GM23338 (cell line): ENCODE measurements around the gene TRIM51. TPM values are rescaled to one million over a fixed set of nuclear protein-coding genes. Genes with fewer than 3 reads are reported as not detected.
"Not testable (repeated sequence)": the region's sequence is repeated elsewhere in the genome, so short reads cannot be mapped to it uniquely, and the experiment has no call there.

Experiments
- ATAC-seq: fragments of 200-7000 bp; cut with Tn5 transposase; 3 replicates; pipeline ENCODE4 v1.9.1; 2020
- DNase-seq: peaks from one replicate; pipeline ENCODE4 v3.0.0-alpha.2; 2015; ENCODE audit warnings: low spot score
- H2AFZ ChIP-seq: fragments of 200-600 bp; sonication (generic); 2 replicates; pipeline ENCODE4 v1.8.0; 2016; ENCODE audit warnings: antibody characterized with exemption, mild to moderate bottlenecking, moderate library complexity
- H3F3A ChIP-seq: fragments of 200-600 bp; sonication (generic); replicated peaks from 2 replicates; pipeline ENCODE4 v1.8.0; 2017; ENCODE audit warnings: antibody characterized with exemption, mixed run types, low read depth
- H3K27ac ChIP-seq: fragments of 200-600 bp; sonication (generic); 2 replicates; pipeline ENCODE4 v1.6.1; 2016; ENCODE audit warnings: low read depth
- H3K27me3 ChIP-seq: fragments of 200-600 bp; sonication (generic); 2 replicates; pipeline ENCODE4 v1.8.0; 2016; ENCODE audit warnings: mild to moderate bottlenecking, mixed run types, moderate library complexity; ENCODE audit not compliant: insufficient read depth
- H3K36me3 ChIP-seq: fragments of 200-600 bp; sonication (generic); 2 replicates; pipeline ENCODE4 v1.8.0; 2016; ENCODE audit warnings: mild to moderate bottlenecking; ENCODE audit not compliant: insufficient read depth
- H3K4me1 ChIP-seq: fragments of 200-600 bp; sonication (generic); 2 replicates; pipeline ENCODE4 v1.8.0; 2016; ENCODE audit warnings: mild to moderate bottlenecking, moderate library complexity; ENCODE audit not compliant: insufficient read depth
- H3K4me2 ChIP-seq: fragments of 200-600 bp; sonication (generic); 2 replicates; pipeline ENCODE4 v1.7.1; 2017; ENCODE audit warnings: mixed run types
- H3K4me3 ChIP-seq: fragments of 200-600 bp; sonication (generic); 2 replicates; pipeline ENCODE4 v1.6.1; 2016; ENCODE audit warnings: mixed run types
- H3K79me2 ChIP-seq: fragments of 200-600 bp; sonication (generic); replicated peaks from 2 replicates; pipeline ENCODE4 v1.8.0; 2017; ENCODE audit warnings: mild to moderate bottlenecking; ENCODE audit not compliant: insufficient read depth
- H3K9me2 ChIP-seq: fragments of 200-600 bp; sonication (generic); 2 replicates; pipeline ENCODE4 v1.8.0; 2017; ENCODE audit not compliant: insufficient read depth
- H4K20me1 ChIP-seq: fragments of 200-600 bp; sonication (generic); replicated peaks from 2 replicates; pipeline ENCODE4 v1.8.0; 2017; ENCODE audit warnings: mild to moderate bottlenecking; ENCODE audit not compliant: insufficient read depth
- H3K27ac Mint-ChIP-seq: 2 replicates; pipeline ENCODE4 v1.8.0; 2020; ENCODE audit warnings: inconsistent platforms, mild to moderate bottlenecking, moderate library complexity, mixed read lengths
- H3K27me3 Mint-ChIP-seq: 3 replicates; pipeline ENCODE4 v1.8.0; 2022; ENCODE audit warnings: low read depth, mild to moderate bottlenecking, moderate library complexity, mixed read lengths, inconsistent platforms; ENCODE audit not compliant: insufficient read depth, poor library complexity
- H3K36me3 Mint-ChIP-seq: 3 replicates; pipeline ENCODE4 v1.8.0; 2021; ENCODE audit warnings: low read depth, mild to moderate bottlenecking, inconsistent platforms, moderate library complexity, mixed read lengths
- H3K4me1 Mint-ChIP-seq: 3 replicates; pipeline ENCODE4 v1.8.0; 2020; ENCODE audit warnings: mild to moderate bottlenecking, inconsistent platforms, mixed read lengths
- H3K4me3 Mint-ChIP-seq: 3 replicates; pipeline ENCODE4 v1.8.0; 2021; ENCODE audit warnings: moderate library complexity, mild to moderate bottlenecking, inconsistent platforms, mixed read lengths
- H3K9me3 Mint-ChIP-seq: 3 replicates; pipeline ENCODE4 v1.8.0; 2020; ENCODE audit warnings: moderate library complexity, mild to moderate bottlenecking, inconsistent platforms, mixed read lengths
- EZH2 ChIP-seq: fragments of 200-600 bp; sonication (generic); IDR thresholded peaks from one replicate; pipeline ENCODE4 v1.8.0; 2017; ENCODE audit warnings: antibody characterized with exemption, mild to moderate bottlenecking, low read depth; ENCODE audit not compliant: unreplicated experiment
- EZH2phosphoT487 ChIP-seq: fragments of 200-600 bp; sonication (generic); IDR thresholded peaks from one replicate; pipeline ENCODE4 v1.8.1; 2018; ENCODE audit warnings: antibody characterized with exemption; ENCODE audit not compliant: unreplicated experiment
- POLR2AphosphoS5 ChIP-seq: IDR thresholded peaks from 2 replicates; pipeline ENCODE4 v1.6.1; 2016; ENCODE audit warnings: antibody characterized with exemption, low read depth
- REST ChIP-seq: IDR thresholded peaks from one replicate; pipeline ENCODE4 v1.6.1; 2018; ENCODE audit warnings: antibody characterized with exemption; ENCODE audit not compliant: unreplicated experiment
- STAT1 ChIP-seq: IDR thresholded peaks from one replicate; pipeline ENCODE4 v1.6.1; 2016; ENCODE audit warnings: antibody characterized with exemption; ENCODE audit not compliant: unreplicated experiment
- ZNF114 ChIP-seq: fragments of 250-450 bp; sonication (Bioruptor Pico); IDR thresholded peaks from 2 replicates; pipeline ENCODE4 v1.5.0; 2020; ENCODE audit warnings: mild to moderate bottlenecking, moderate library complexity
- ZNF331 ChIP-seq: fragments of 250-450 bp; sonication (Bioruptor Pico); IDR thresholded peaks from 2 replicates; pipeline ENCODE4 v1.5.0; 2020; ENCODE audit warnings: low read depth, mild to moderate bottlenecking, moderate library complexity
- long read RNA-seq: library from polyadenylated mRNA; unstranded; transcript quantifications from one replicate; pipeline ENCODE4 v2.0.0, GENCODE V29; 2020; ENCODE audit not compliant: unreplicated experiment
- polyA plus RNA-seq: library from polyadenylated mRNA; unstranded; fragments of >200 nt; fragmentation: Nextera tagmentation; extraction: Ambion mirVana; gene quantifications from 2 replicates; pipeline ENCODE4 v1.2.1, GENCODE V29; 2016
- total RNA-seq: library from RNA; depleted of rRNA; stranded (reverse); fragments of >200 nt; shearing (Covaris generic); gene quantifications from 2 replicates; pipeline ENCODE4 v1.2.3, GENCODE V29; 2014; rRNA removed

TRIM51 gene
- not detected in 2 replicates for total RNA-seq
- polyA plus RNA-seq: 0.14 and 0.21 TPM in 2 replicates
- long read RNA-seq: 0 reads

DNA sequence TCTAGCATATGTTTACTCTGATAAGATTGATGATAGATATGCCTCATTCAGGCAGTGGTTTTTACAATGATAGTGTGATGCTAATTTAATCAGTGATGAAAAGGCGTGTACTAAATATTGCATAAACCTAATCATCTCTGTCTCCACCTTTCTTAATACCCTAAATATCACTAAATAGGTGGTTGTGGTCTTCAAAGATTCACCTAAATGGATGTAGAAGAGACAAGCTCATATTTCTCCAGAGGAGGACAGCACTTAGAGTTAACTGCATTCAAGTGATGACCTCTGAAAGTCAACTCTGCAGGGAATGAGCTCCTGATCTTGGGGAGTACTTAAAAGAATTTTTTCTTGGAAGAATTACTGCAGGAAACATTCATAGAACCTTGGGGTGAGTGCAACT, at the start of gene TRIM51:
TSS of gene TRIM51 (plus strand) at position 301 of the 400 bp plus-strand sequence. CDS start 2,132 bp downstream, outside the sequence.
- not testable (repeated sequence) for H3K27ac Mint-ChIP-seq, H3F3A ChIP-seq, H3K4me1 Mint-ChIP-seq, H3K27me3 Mint-ChIP-seq, H3K4me3 Mint-ChIP-seq, H3K4me2 ChIP-seq, H3K27me3 ChIP-seq, DNase-seq, H3K27ac ChIP-seq, H4K20me1 ChIP-seq, H3K4me1 ChIP-seq, ATAC-seq, H3K36me3 ChIP-seq, H3K4me3 ChIP-seq, H3K9me2 ChIP-seq, H2AFZ ChIP-seq, H3K79me2 ChIP-seq
- Mint-ChIP-seq H3K36me3 (peaks cover 12% of the 10 kb centered on the region), H3K9me3 (peaks cover 81% of the 10 kb centered on the region)

GRCh38 chr11:55838452-55838851, 44.6 kb upstream of the TRIM51 start, which contains the start of gene OR5D16:
Gene OR5D16, plus strand, starts transcription at chr11:55838752. Its CDS starts 0 bp downstream, at chr11:55838752.
- no peak for ATAC-seq
- no peak within 1 kb of the TSS for H2AFZ ChIP-seq

DNA sequence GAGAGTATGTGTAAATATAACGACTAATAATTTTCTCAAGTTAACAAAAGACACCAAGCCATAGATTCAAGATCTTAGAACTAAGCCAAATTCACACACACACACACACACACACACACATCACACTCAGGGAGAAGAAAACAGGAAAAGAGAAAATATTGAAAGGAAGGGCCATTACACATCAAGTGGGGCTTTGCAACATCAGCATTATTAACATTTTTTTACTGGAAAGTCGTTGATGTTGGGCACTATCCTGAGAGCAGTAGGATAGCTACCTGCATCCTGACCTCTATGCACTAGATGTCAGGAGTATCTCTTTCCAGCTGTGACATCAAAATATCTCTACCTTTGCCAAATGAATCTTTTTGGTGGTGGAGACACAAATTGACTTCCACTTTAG, 35.6 kb upstream of the TRIM51 start:
- no peaks in the 10 kb centered on the region for H3K4me1 Mint-ChIP-seq
- H3K4me3 Mint-ChIP-seq: no peak overlapping the region
- Histone ChIP-seq H3K4me2 (no peak overlapping the region), H3K4me1 (no peaks in the 10 kb centered on the region), H3K27ac (no peak overlapping the region), H3K79me2 (no peaks in the 10 kb centered on the region), H3F3A (no peaks in the 10 kb centered on the region), H3K4me3 (no peak overlapping the region), H3K27me3 (no peaks in the 10 kb centered on the region), H3K9me2 (no peaks in the 10 kb centered on the region), H3K36me3 (no peaks in the 10 kb centered on the region), H4K20me1 (no peaks in the 10 kb centered on the region), H2AFZ (no peak overlapping the region)
- no peak overlapping the region for H3K27ac Mint-ChIP-seq
- H3K9me3 Mint-ChIP-seq: peaks cover 84% of the 10 kb centered on the region
- H3K27me3 Mint-ChIP-seq: no peaks in the 10 kb centered on the region
- ATAC-seq (no peak), DNase-seq (no peak)
- peaks cover 10% of the 10 kb centered on the region; the same call in 1 of the 3 replicates for H3K36me3 Mint-ChIP-seq
- no peak for TF ChIP-seq ZNF331 (CRISPR knock-in tag)

More at GRCh38 chr11:55838452-55838851, 44.6 kb upstream of the TRIM51 start, which contains the start of gene OR5D16:
- Histone ChIP-seq H3F3A (no peaks in the 10 kb centered on the region), H3K27me3 (no peaks in the 10 kb centered on the region), H3K4me3 (no peak within 1 kb of the TSS), H3K4me1 (no peaks in the 10 kb centered on the region), H3K9me2 (no peaks in the 10 kb centered on the region), H4K20me1 (no peaks in the 10 kb centered on the region), H3K27ac (no peak within 1 kb of the TSS), H3K36me3 (peaks cover 4% of the 10 kb centered on the region), H3K79me2 (no peaks in the 10 kb centered on the region), H3K4me2 (no peak within 1 kb of the TSS)
- no peak within 1 kb of the TSS for H3K4me3 Mint-ChIP-seq
- DNase-seq: no peak
- TF ChIP-seq ZNF114 (no peak), EZH2phosphoT487 (no peak)
- H3K36me3 Mint-ChIP-seq: peaks cover 13% of the 10 kb centered on the region; the same call in 2 of the 3 replicates
- peaks cover 89% of the 10 kb centered on the region for H3K9me3 Mint-ChIP-seq
- no peaks in the 10 kb centered on the region for H3K4me1 Mint-ChIP-seq
- no peaks in the 10 kb centered on the region for H3K27me3 Mint-ChIP-seq
- no peak within 1 kb of the TSS for H3K27ac Mint-ChIP-seq

GRCh38 chr11:55849037-55849436, 34.1 kb upstream of the TRIM51 start:
- Histone ChIP-seq H3K36me3 (no peaks in the 10 kb centered on the region), H3K9me2 (no peaks in the 10 kb centered on the region), H3K27me3 (no peaks in the 10 kb centered on the region), H3K4me3 (no peak overlapping the region), H4K20me1 (no peaks in the 10 kb centered on the region), H2AFZ (no peak overlapping the region), H3K79me2 (no peaks in the 10 kb centered on the region), H3K4me2 (no peak overlapping the region), H3K27ac (no peak overlapping the region), H3F3A (no peaks in the 10 kb centered on the region), H3K4me1 (no peaks in the 10 kb centered on the region)
- Mint-ChIP-seq H3K27ac (no peak overlapping the region), H3K27me3 (no peaks in the 10 kb centered on the region), H3K9me3 (peaks cover 88% of the 10 kb centered on the region), H3K4me3 (no peak overlapping the region), H3K4me1 (no peaks in the 10 kb centered on the region), H3K36me3 (peaks cover 14% of the 10 kb centered on the region; the same call in 1 of the 3 replicates)
- ATAC-seq: no peak
- DNase-seq: no peak
- TF ChIP-seq EZH2 (no peak), POLR2AphosphoS5 (no peak), REST (no peak), STAT1 (no peak)
